Liver (tissue), 9 donors: ENCODE data around the gene CMBL. TPM values are rescaled to one million over a fixed set of nuclear protein-coding genes. Genes with fewer than 3 reads are reported as not detected.

Experiments used
- DNase-seq: peaks from one replicate; pipeline ENCODE4 v3.0.0-alpha.2; 2017; ENCODE audit warnings: low spot score
- H3K27ac ChIP-seq, 2 donors: one replicate each; pipeline ENCODE4 v1.7.0; 2013; ENCODE audit warnings: inconsistent platforms in 2 of 2, low read length in 2 of 2, control low read depth in 1 of 2, low read depth in 1 of 2, mild to moderate bottlenecking in 1 of 2
- H3K27me3 ChIP-seq, 4 donors: one replicate each; pipeline versions ENCODE4 v1.6.1 to v1.7.0; 2013; ENCODE audit warnings: low read length in 3 of 4, inconsistent platforms in 1 of 4, mild to moderate bottlenecking in 1 of 4, moderate library complexity in 1 of 4; ENCODE audit not compliant: control insufficient read depth in 4 of 4, insufficient read depth in 4 of 4
- H3K36me3 ChIP-seq, 4 donors: one replicate each; pipeline versions ENCODE4 v1.6.1 to v1.7.0; 2013; ENCODE audit warnings: low read length in 3 of 4, mild to moderate bottlenecking in 3 of 4, low read depth in 1 of 4, moderate library complexity in 1 of 4; ENCODE audit not compliant: control insufficient read depth in 4 of 4, insufficient read depth in 3 of 4
- H3K4me1 ChIP-seq, 4 donors: one replicate each; pipeline versions ENCODE4 v1.6.1 to v1.7.0; 2013; ENCODE audit warnings: low read length in 3 of 4, mild to moderate bottlenecking in 3 of 4, moderate library complexity in 1 of 4; ENCODE audit not compliant: control insufficient read depth in 4 of 4, insufficient read depth in 4 of 4
- H3K4me3 ChIP-seq, 3 donors: one replicate each; pipeline versions ENCODE4 v1.6.1 to v1.7.0; 2013; ENCODE audit warnings: low read length in 3 of 3, control low read depth in 1 of 3, low read depth in 1 of 3, mild to moderate bottlenecking in 1 of 3
- H3K9ac ChIP-seq, 2 donors: one replicate each; pipeline ENCODE4 v1.7.0; 2013; ENCODE audit warnings: low read length in 2 of 2, mild to moderate bottlenecking in 2 of 2, moderate library complexity in 2 of 2, control low read depth in 1 of 2, low read depth in 1 of 2
- H3K9me3 ChIP-seq, 4 donors: one replicate each; pipeline versions ENCODE4 v1.6.1 to v1.7.0; 2013; ENCODE audit warnings: low read length in 3 of 4; ENCODE audit not compliant: control insufficient read depth in 4 of 4
- ATF3 ChIP-seq: IDR thresholded peaks from 2 replicates; pipeline ENCODE4 v1.6.1; 2016; ENCODE audit warnings: antibody characterized with exemption
- EGR1 ChIP-seq, 2 donors: IDR thresholded peaks; 2 replicates each; pipeline ENCODE4 v1.6.1; 2016 to 2018; ENCODE audit warnings: antibody characterized with exemption in 2 of 2, low read depth in 2 of 2
- FOXA1 ChIP-seq: IDR thresholded peaks from 2 replicates; pipeline ENCODE4 v1.6.1; 2016; ENCODE audit warnings: antibody characterized with exemption
- FOXA2 ChIP-seq: IDR thresholded peaks from 2 replicates; pipeline ENCODE4 v1.6.1; 2016; ENCODE audit warnings: antibody characterized with exemption
- GABPA ChIP-seq, 2 donors: IDR thresholded peaks in 1 of 2; conservative IDR thresholded peaks in 1 of 2; 2 replicates each; pipeline ENCODE4 v1.6.1; 2016; ENCODE audit warnings: antibody characterized with exemption in 2 of 2, mild to moderate bottlenecking in 1 of 2, moderate library complexity in 1 of 2
- HNF4A ChIP-seq, 2 donors: conservative IDR thresholded peaks; 2 replicates each; pipeline ENCODE4 v1.6.1; 2016; ENCODE audit warnings: antibody characterized with exemption in 2 of 2, mild to moderate bottlenecking in 2 of 2
- HNF4G ChIP-seq: IDR thresholded peaks from 2 replicates; pipeline ENCODE4 v1.6.1; 2016; ENCODE audit warnings: antibody characterized with exemption
- JUND ChIP-seq, 2 donors: IDR thresholded peaks; 2 replicates each; pipeline ENCODE4 v1.6.1; 2016; ENCODE audit warnings: antibody characterized with exemption in 2 of 2
- MAX ChIP-seq: IDR thresholded peaks from 2 replicates; pipeline ENCODE4 v1.6.1; 2016; ENCODE audit warnings: antibody characterized with exemption
- RAD21 ChIP-seq, 2 donors: IDR thresholded peaks; 2 replicates each; pipeline ENCODE4 v1.6.1; 2016; ENCODE audit warnings: antibody characterized with exemption in 2 of 2, mild to moderate bottlenecking in 2 of 2
- REST ChIP-seq: IDR thresholded peaks from 2 replicates; pipeline ENCODE4 v1.6.1; 2016; ENCODE audit warnings: antibody characterized with exemption, mild to moderate bottlenecking
- RXRA ChIP-seq, 2 donors: IDR thresholded peaks; 2 replicates each; pipeline ENCODE4 v1.6.1; 2017 to 2018; ENCODE audit warnings: antibody characterized with exemption in 2 of 2, mild to moderate bottlenecking in 1 of 2
- SP1 ChIP-seq: IDR thresholded peaks from 2 replicates; pipeline ENCODE4 v1.6.1; 2018; ENCODE audit warnings: antibody characterized with exemption, mild to moderate bottlenecking
- TAF1 ChIP-seq: conservative IDR thresholded peaks from 2 replicates; pipeline ENCODE4 v1.6.1; 2016; ENCODE audit warnings: antibody characterized with exemption, mild to moderate bottlenecking
- YY1 ChIP-seq: IDR thresholded peaks from 2 replicates; pipeline ENCODE4 v1.6.1; 2016; ENCODE audit warnings: antibody characterized with exemption, mild to moderate bottlenecking
- ZBTB33 ChIP-seq: IDR thresholded peaks from 2 replicates; pipeline ENCODE4 v1.6.1; 2016; ENCODE audit warnings: antibody characterized with exemption
- WGBS: extraction: QIAGEN DNeasy Blood & Tissue Kit; methylation state at CpG from one replicate; pipeline ENCODE4 v1.1.7; 2013; 5-methylcytosine and 5-hydroxymethylcytosine counted together
- polyA plus RNA-seq, 2 donors: library from polyadenylated mRNA; stranded (reverse) in 1 of 2; unstranded in 1 of 2; fragments of 200-250 nt in 1 of 2; fragments of >200 nt in 1 of 2; fragmentation: Nextera tagmentation in 1 of 2; extraction: Ambion mirVana in 1 of 2; gene quantifications; one replicate each; pipeline versions ENCODE4 v1.2.1 to v1.2.3, GENCODE V29; 2013 to 2015
- total RNA-seq, 2 donors: library from RNA; depleted of rRNA; stranded (reverse); fragments of >200 nt; gene quantifications; one replicate each; pipeline ENCODE4 v1.2.3, GENCODE V29; 2014
- donor health status: healthy.
- donor health status: healthy.
- donor health status: healthy.
- donor health status: healthy.
- donor health status: healthy.

CMBL gene
- total and polyA plus RNA-seq, 4 donors = 6.8 to 56.1 (median 41.7) TPM

- no peaks in the 10 kb centered on the region for H3K9me3 ChIP-seq
- WGBS = 97% methylated on average over 9 of the region's 9 CpGs
- DNase-seq = no peak
- no peak for TF ChIP-seq HNF4G
- TF ChIP-seq JUND (IDR thresholded peaks at IDR 0.05) = no peak
- no peak for TF ChIP-seq HNF4A (conservative IDR thresholded peaks at IDR 0.05)
- no peak for TF ChIP-seq FOXA1
- no peak for TF ChIP-seq FOXA2
- no peak for TF ChIP-seq GABPA (IDR thresholded peaks at IDR 0.05 in 1 of 2, conservative IDR thresholded peaks at IDR 0.05 in 1 of 2)
- no peak for TF ChIP-seq EGR1 (IDR thresholded peaks at IDR 0.05; ENCODE audit: low read depth in 2 of 2)
- no peak for TF ChIP-seq YY1
- TF ChIP-seq ZBTB33 = no peak
- no peaks in the 10 kb centered on the region for H3K27me3 ChIP-seq
- no peak overlapping the region for H3K9ac ChIP-seq
- H3K4me3 ChIP-seq = no peak overlapping the region
- no peaks in the 10 kb centered on the region for H3K4me1 ChIP-seq
- H3K27ac ChIP-seq = no peak overlapping the region
- H3K36me3 ChIP-seq = peaks cover 3 to 17% (median 7%) of the 10 kb centered on the region in 4 donors
These were observed 75.3 kb downstream of the CMBL start for GRCh38 chr5:10232386-10232785.

GRCh38 chr5:10229306-10230048 lies 78.2 kb downstream of the CMBL start:
- no peak overlapping the region for H3K27ac ChIP-seq
- peaks cover 0 to 1% (median 0%) of the 10 kb centered on the region in 4 donors for H3K9me3 ChIP-seq
- WGBS = 89% methylated on average over 11 of the region's 11 CpGs
- no peaks in the 10 kb centered on the region for H3K27me3 ChIP-seq
- TF ChIP-seq MAX = no peak
- no peak for TF ChIP-seq ZBTB33
- no peak for TF ChIP-seq HNF4A (conservative IDR thresholded peaks at IDR 0.05)
- no peak for TF ChIP-seq GABPA (IDR thresholded peaks at IDR 0.05 in 1 of 2, conservative IDR thresholded peaks at IDR 0.05 in 1 of 2)
- peak; percentile 28 to 35 for TF ChIP-seq RAD21 (IDR thresholded peaks at IDR 0.05)
- H3K9ac ChIP-seq = no peak overlapping the region
- no peak overlapping the region for H3K4me3 ChIP-seq
- no peak for DNase-seq
- no peaks in the 10 kb centered on the region for H3K4me1 ChIP-seq
- H3K36me3 ChIP-seq = peaks cover 3 to 9% (median 3%) of the 10 kb centered on the region in 4 donors

- Histone ChIP-seq H3K4me1 (no peaks in the 10 kb centered on the region), H3K9me3 (peaks cover 0 to 1% (median 0%) of the 10 kb centered on the region in 4 donors), H3K27me3 (no peaks in the 10 kb centered on the region), H3K4me3 (no peak overlapping the region), H3K27ac (no peak overlapping the region), H3K36me3 (peaks cover 3 to 7% (median 4%) of the 10 kb centered on the region in 4 donors), H3K9ac (no peak overlapping the region)
- WGBS = 99% methylated on average over 1 of the region's 1 CpG
- DNase-seq = no peak
- TF ChIP-seq TAF1 = no peak
- no peak for TF ChIP-seq ZBTB33
- TF ChIP-seq SP1 = no peak
- TF ChIP-seq JUND (IDR thresholded peaks at IDR 0.05) = no peak
- no peak for TF ChIP-seq EGR1 (IDR thresholded peaks at IDR 0.05; ENCODE audit: low read depth in 2 of 2)
- no peak for TF ChIP-seq HNF4A (conservative IDR thresholded peaks at IDR 0.05)
- no peak for TF ChIP-seq YY1
- no peak for TF ChIP-seq RXRA (IDR thresholded peaks at IDR 0.05)
- TF ChIP-seq FOXA2 = no peak
- TF ChIP-seq ATF3 = no peak
- TF ChIP-seq REST = no peak
- TF ChIP-seq RAD21 (IDR thresholded peaks at IDR 0.05) = no peak
- no peak for TF ChIP-seq GABPA (IDR thresholded peaks at IDR 0.05 in 1 of 2, conservative IDR thresholded peaks at IDR 0.05 in 1 of 2)
- TF ChIP-seq HNF4G = no peak
These were observed 79.4 kb downstream of the CMBL start for GRCh38 chr5:10228288-10228687.
